ENCODE results near the gene CCDC73.
"Not testable (repeated sequence)": the region's sequence is repeated elsewhere in the genome, so short reads cannot be mapped to it uniquely, and the experiment has no call there.

Gene CCDC73

GRCh38 chr11:32704261-32704660 lies 90.2 kb downstream of the CCDC73 start:
- no peak for DNase-seq

DNA sequence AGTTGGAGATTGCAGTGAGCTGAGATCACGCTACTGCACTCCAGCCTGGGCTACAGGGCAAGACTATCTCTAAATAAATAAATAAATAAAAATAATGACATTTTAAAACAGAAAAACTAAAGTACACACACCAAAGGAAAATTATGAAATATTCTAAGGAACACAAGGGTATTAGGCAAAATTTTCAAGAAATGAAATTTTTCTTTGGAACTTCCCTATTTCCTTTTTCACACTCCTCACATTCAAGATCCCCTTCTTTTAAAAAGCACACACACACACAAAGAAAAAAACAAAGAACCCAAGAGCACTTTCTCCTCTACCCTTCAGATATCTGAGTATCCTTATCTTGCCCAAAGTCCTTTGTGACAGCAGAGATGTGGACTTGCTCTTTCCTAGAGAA lies 92.8 kb downstream of the CCDC73 start:
- no peak for DNase-seq

DNA sequence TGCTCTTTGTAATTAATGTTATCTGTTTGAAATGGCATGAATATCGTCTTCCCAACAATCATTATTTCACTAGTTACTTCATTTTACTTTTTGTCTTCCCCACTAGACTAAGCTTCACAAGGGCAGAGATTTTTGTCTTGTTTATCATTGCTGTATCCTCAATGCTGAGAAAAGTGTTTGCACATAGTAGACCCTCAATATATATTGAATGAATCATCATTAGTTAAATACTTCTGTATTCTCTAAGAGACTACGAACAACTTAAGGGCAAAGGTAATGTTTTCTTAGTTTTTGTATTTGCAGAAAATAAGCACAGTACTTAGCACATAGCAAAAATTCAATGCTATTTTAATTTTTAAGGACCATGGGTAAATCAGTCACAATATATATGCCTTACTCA lies 95.9 kb downstream of the CCDC73 start:
- no peak for DNase-seq

GRCh38 chr11:32671051-32671450 lies 123.4 kb downstream of the CCDC73 start:
- no peak for DNase-seq

DNA sequence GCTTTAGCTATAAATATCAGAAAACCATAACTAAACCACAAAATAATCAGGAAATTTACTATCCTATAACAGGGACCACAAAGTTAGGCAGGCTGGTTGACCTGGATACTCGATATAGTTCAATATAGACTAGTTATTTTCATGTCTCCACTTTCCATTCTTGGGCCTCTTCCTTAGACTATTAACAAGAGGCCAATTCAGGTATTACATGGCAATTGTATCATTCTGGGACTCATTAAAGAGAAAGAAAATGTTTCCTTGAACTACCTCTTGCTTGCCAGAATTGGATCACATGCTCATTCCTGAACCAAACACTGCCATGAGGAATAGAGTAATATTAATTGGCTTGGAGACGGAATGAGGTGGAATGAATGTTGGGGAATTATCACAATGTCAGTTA lies 134.8 kb downstream of the CCDC73 start:
- DNase-seq, result no peak

- no peak for DNase-seq
Measured at GRCh38 chr11:32658639-32659406, 135.6 kb downstream of the CCDC73 start.

- DNase-seq, result no peak
Measured at GRCh38 chr11:32643526-32643925, 150.9 kb downstream of the CCDC73 start.

DNA sequence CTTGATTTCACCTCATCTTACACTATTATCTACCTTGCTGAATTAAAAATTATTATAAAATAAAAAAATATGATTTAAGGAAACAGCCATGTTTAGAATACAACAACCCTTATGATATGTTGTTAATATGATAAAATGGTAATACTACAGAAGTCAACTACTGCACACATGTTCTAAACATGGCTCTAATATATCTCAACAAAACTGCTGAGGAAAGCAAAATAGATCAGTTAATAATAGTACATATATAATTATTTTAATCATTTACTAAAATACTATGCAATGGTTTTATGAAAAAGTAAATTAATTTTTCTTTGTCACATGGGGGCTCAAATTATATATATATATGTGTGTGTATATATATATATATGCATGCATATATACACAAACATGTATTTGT lies 153.1 kb downstream of the CCDC73 start:
- DNase-seq, result no peak

DNA sequence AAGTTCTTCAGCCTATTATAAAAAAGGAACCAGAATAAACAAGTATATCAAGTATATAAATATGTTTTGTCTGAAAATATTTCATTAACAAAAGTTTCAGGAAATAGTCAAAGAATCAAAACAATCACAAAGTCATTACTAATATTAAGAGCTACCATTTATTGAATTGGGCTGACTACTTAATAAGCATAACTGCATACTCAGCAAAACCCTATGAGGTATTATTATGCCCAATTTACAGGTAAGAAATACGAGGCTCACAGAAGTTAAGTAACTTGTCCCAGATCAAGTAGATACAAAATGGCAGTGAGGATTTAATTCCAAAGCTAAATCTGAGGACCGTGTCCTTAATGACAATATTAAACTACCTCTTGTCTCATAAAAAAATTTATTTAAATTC lies 158.6 kb downstream of the CCDC73 start:
- DNase-seq, result no peak

DNA sequence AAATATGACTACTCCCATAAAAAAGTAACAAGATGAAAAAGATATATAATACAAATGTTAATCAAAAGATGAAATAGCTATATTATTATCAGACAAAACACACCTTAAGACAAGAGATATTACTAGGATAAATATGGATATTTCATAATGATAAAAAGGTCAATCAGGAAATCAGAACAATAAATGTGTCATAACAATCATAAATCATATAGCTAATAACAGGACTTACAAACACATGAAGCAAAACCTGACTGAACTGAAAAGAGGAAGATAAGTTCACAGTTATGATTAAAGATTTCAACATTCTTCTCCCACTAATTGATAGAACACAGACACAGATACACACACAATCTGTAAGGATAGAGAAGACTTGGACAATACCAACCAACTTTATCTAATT lies 163.6 kb downstream of the CCDC73 start:
- DNase-seq, result no peak

DNA sequence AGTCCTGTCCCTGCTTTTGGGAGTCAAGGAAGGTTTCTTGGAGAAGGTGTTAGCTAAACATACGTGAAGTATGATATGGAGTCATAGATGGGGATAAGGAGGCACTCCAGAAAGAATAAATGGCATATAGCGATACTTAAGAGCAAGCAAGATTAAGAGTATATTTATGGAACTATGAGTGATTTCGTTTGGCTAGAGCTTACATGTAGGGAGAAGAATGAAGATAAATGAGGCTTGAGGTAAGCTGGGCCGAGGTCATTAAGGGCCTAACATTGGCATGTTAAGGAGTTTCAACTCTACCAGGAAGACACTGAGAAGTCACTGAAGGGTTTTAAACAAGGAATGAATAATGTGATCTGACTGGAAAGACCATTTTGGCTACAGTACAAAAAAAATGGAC lies 177.6 kb downstream of the CCDC73 start:
- no peak for DNase-seq

- DNase-seq, result no peak
Measured at GRCh38 chr11:32615422-32615821, 179.0 kb downstream of the CCDC73 start.

GRCh38 chr11:32613500-32614151 lies 180.8 kb downstream of the CCDC73 start:
- DNase-seq, result no peak

GRCh38 chr11:32610797-32611352 lies 183.6 kb downstream of the CCDC73 start:
- DNase-seq, result no peak

GRCh38 chr11:32608826-32609225 lies 185.6 kb downstream of the CCDC73 start:
- DNase-seq, result not testable (repeated sequence)

- DNase-seq, result no peak
Measured at GRCh38 chr11:32606220-32606619, 188.2 kb downstream of the CCDC73 start.

DNA sequence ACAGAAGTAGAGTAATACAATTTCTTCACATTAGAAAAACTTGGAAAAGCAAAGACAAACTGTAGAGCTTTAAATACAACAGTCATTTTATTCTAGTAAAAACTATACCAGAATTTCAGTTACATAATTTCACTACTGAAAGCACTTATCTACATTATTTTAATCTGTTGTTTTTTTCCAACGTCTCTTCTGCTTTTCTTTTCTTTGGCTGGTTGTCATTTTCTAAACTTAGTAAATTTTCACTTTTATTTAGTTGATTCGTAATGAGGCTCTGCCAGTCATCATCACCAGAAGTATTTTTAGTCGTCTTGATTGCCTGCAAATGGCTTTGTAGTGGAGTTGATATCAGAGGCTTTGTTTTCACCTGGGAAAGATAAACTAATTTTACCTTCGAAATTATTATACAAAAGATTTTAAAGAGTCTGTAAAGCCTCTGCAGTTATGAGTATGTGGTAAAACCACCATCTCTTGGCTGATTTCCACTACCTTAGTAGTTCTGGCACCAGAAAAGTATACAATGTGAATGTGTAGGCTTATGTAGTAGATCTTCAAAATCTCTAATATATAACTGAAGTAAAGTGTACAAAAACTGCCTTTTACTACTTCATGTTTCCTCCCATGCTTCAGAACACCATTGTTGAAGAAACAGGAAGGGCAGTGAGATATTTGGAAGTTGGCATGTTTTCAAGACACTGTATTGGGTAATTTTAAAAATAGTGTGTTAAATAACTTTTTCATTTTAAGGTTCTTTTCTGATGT lies 191.6 kb downstream of the CCDC73 start:
- no peak for DNase-seq

DNA sequence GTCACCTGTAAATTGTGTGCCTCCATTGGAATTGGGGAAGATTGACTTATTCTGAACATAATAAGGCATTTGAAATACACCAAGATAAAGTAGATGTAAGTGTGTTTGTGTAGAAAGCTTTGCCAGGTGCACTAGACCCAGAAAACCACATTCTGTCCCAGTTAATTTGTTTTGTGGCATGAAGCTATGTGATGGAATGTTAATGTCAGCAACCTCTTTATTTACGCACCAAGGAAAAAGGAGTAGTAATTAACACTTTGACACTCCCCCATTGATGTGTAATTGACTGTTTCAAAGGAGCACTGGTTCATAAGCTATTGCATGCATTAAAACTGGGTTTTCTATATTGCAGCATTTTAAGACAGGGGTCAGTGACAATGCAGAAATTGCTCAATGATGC lies 196.5 kb downstream of the CCDC73 start:
- no peak for DNase-seq

GRCh38 chr11:32596114-32596513 lies 198.3 kb downstream of the CCDC73 start:
- not testable (repeated sequence) for DNase-seq

DNA sequence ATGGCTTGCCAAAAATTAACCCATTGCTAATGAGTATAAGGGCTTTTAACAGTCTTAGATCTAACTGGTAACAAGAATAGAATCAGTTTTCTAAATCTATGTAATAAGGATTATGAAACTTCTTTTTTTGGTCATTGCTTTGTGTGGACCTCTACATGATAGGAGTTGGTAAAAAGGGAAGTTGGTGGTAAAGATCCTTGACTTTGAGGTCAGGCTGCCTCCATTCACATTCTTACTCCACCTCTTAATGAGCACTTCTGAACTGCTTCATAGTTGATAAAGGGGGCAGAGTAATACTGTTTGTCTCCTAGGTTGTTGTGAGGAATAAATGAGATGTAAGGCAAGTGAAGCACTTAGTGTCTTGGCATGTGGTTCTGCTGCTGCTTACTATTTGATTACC lies 200.2 kb downstream of the CCDC73 start:
- DNase-seq, result no peak

DNA sequence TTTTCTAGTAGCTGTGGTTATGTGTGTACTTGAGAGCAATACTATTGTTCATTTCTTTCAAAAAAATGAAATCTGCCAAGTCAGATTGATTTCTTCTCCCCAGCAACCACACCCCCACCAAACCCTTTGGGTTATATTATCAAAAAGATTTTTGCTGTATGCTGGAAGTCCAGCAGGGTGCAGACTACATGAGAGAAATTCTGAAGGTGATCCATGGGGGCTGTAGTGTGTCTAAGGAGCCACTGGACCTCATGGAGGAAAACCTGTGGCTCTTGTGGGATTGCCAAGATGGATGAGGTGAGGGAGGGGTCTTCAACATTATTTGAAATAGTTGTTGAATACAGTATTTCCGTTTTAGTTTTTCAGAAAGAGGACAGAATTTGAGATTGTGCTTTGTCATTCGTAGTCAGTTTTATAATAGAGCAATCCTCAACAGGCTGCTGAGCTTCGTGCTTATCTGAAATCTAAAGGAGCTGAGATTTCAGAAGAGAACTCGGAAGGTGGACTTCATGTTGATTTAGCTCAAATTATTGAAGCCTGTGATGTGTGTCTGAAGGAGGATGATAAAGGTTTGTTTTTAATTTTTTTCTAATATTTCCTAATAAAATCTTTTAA lies 207.8 kb downstream of the CCDC73 start:
- no peak for DNase-seq

DNA sequence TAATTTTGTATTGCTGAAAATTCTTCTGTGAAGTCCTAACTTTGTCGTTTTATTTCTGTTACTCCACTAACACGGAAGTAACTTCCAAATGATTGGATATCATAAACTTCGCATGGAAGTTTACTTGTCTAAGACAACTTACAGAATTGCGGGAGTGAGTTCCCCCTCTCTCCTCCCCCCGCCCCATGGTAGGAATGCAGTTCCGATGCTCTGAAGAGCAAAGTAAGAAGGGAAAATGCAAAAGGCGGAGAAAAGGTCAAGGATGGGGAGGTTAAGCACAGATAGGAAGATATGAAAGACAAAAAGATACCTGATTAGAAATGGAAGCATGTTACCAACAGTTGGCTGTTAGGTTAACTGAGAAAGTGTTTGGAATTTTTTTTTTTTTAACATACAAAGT lies 209.5 kb downstream of the CCDC73 start:
- DNase-seq, result no peak
